IMR-90 (cell line): ENCODE data around the gene LRCOL1. TPM values are rescaled to one million over a fixed set of nuclear protein-coding genes. Genes with fewer than 3 reads are reported as not detected.

Source experiments
- ATAC-seq: fragments of 200-7000 bp; cut with Tn5 transposase; 2 replicates; pipeline ENCODE4 v1.9.1; 2020; ENCODE audit warnings: low read depth, mild to moderate bottlenecking, moderate library complexity
- BruUV-seq: library from RNA; stranded (reverse); fragments of 400-500 nt; replicated peaks from 2 replicates; lab custom pipeline; 2021; lab: Mats Ljungman, UMichigan
- CTCF ChIA-PET: fragments of 300-600 bp; formaldehyde crosslinking; extraction: SDS; loops from one replicate; lab custom pipeline; 2021; ENCODE audit warnings: antibody characterized with exemption; lab: Yijun Ruan, JAX
- POLR2A ChIA-PET: fragments of 300-600 bp; sonication (Branson Sonifier 250); formaldehyde crosslinking; loops from one replicate; lab custom pipeline; 2022; ENCODE audit warnings: antibody characterized with exemption; ENCODE audit not compliant: unreplicated experiment; lab: Charles Lee
- DNase-seq: peaks from one replicate; pipeline ENCODE4 v3.0.0; 2013
- H2AFZ ChIP-seq: replicated peaks from 2 replicates; pipeline ENCODE3; 2013; ENCODE audit warnings: low read length, mild to moderate bottlenecking; ENCODE audit not compliant: poor library complexity
- H2AK5ac ChIP-seq: 2 replicates; pipeline ENCODE4 v1.6.1; 2013; ENCODE audit warnings: low read depth, low read length, inconsistent platforms
- H2AK9ac ChIP-seq: replicated peaks from 2 replicates; pipeline ENCODE3; 2013; ENCODE audit warnings: mild to moderate bottlenecking, low read depth, low read length, moderate library complexity; ENCODE audit not compliant: poor library complexity
- H2BK120ac ChIP-seq: 2 replicates; pipeline ENCODE4 v1.6.1; 2013; ENCODE audit warnings: low read depth, low read length, inconsistent platforms
- H2BK15ac ChIP-seq: 3 replicates; pipeline ENCODE4 v1.6.1; 2013; ENCODE audit warnings: low read depth, low read length, inconsistent platforms
- H2BK20ac ChIP-seq: 2 replicates; pipeline ENCODE4 v1.6.1; 2013; ENCODE audit warnings: low read depth, mild to moderate bottlenecking, inconsistent platforms, low read length, moderate library complexity
- H2BK5ac ChIP-seq: 2 replicates; pipeline ENCODE4 v1.6.1; 2013; ENCODE audit warnings: mild to moderate bottlenecking, low read depth, low read length, inconsistent platforms; ENCODE audit not compliant: poor library complexity, severe bottlenecking
- H3K14ac ChIP-seq: replicated peaks from 2 replicates; pipeline ENCODE4 v1.6.1; 2013; ENCODE audit warnings: low read depth, low read length, inconsistent platforms
- H3K18ac ChIP-seq: 2 replicates; pipeline ENCODE4 v1.6.1; 2013; ENCODE audit warnings: low read depth, low read length, control low read depth
- H3K23ac ChIP-seq: 2 replicates; pipeline ENCODE4 v1.6.1; 2013; ENCODE audit warnings: low read depth, low read length, inconsistent platforms
- H3K27ac ChIP-seq: 2 replicates; pipeline ENCODE4 v1.5.1; 2013; ENCODE audit warnings: mild to moderate bottlenecking, control low read depth, low read length; ENCODE audit not compliant: insufficient read depth
- H3K27me3 ChIP-seq: 2 replicates; pipeline ENCODE4 v1.6.1; 2013; ENCODE audit warnings: low read length; ENCODE audit not compliant: control insufficient read depth, insufficient read depth
- H3K36me3 ChIP-seq: 2 replicates; pipeline ENCODE4 v1.6.1; 2013; ENCODE audit warnings: low read length, mixed read lengths; ENCODE audit not compliant: control insufficient read depth, insufficient read depth
- H3K4ac ChIP-seq: 2 replicates; pipeline ENCODE4 v1.6.1; 2013; ENCODE audit warnings: low read depth, low read length, inconsistent platforms
- H3K4me1 ChIP-seq: 2 replicates; pipeline ENCODE4 v1.6.1; 2013; ENCODE audit warnings: low read length, mixed read lengths; ENCODE audit not compliant: control insufficient read depth, insufficient read depth
- H3K4me2 ChIP-seq: 2 replicates; pipeline ENCODE4 v1.6.1; 2013; ENCODE audit warnings: low read depth, mild to moderate bottlenecking, control low read depth, low read length, moderate library complexity
- H3K4me3 ChIP-seq: 2 replicates; pipeline ENCODE4 v1.5.1; 2013; ENCODE audit warnings: low read depth, mild to moderate bottlenecking, control low read depth, low read length, moderate library complexity; ENCODE audit not compliant: insufficient read depth
- H3K56ac ChIP-seq: 2 replicates; pipeline ENCODE4 v1.6.1; 2013; ENCODE audit warnings: low read length, inconsistent platforms; ENCODE audit not compliant: insufficient read depth; ENCODE audit errors: extremely low read depth
- H3K79me1 ChIP-seq, 2 experiments: 2 replicates each; pipeline ENCODE4 v1.6.1; 2013; ENCODE audit warnings: low read length in 2 of 2, inconsistent platforms in 1 of 2, low read depth in 1 of 2
- H3K9ac ChIP-seq: 2 replicates; pipeline ENCODE4 v1.6.1; 2013; ENCODE audit warnings: low read depth, low read length, control low read depth
- H3K9me1 ChIP-seq: 2 replicates; pipeline ENCODE4 v1.6.1; 2013; ENCODE audit warnings: low read length, inconsistent platforms; ENCODE audit not compliant: insufficient read depth
- H3K9me3 ChIP-seq: 2 replicates; pipeline ENCODE4 v1.6.1; 2013; ENCODE audit warnings: low read length; ENCODE audit not compliant: control insufficient read depth, insufficient read depth
- H4K20me1 ChIP-seq: 2 replicates; pipeline ENCODE4 v1.6.1; 2013; ENCODE audit warnings: low read length, inconsistent platforms; ENCODE audit not compliant: insufficient read depth
- H4K5ac ChIP-seq: 2 replicates; pipeline ENCODE4 v1.6.1; 2013; ENCODE audit warnings: mild to moderate bottlenecking, low read depth, low read length, control low read depth
- H4K8ac ChIP-seq, 2 experiments: 2 replicates each; pipeline ENCODE4 v1.6.1; 2013; ENCODE audit warnings: low read depth in 2 of 2, low read length in 2 of 2, control low read depth in 1 of 2, inconsistent platforms in 1 of 2
- H4K91ac ChIP-seq: 2 replicates; pipeline ENCODE4 v1.6.1; 2013; ENCODE audit warnings: low read depth, low read length, inconsistent platforms; ENCODE audit not compliant: insufficient read depth
- BHLHE40 ChIP-seq: fragments of 150-350 bp; IDR thresholded peaks from 2 replicates; pipeline ENCODE4 v1.6.1; 2016; ENCODE audit warnings: mild to moderate bottlenecking, low read depth, low read length
- CEBPB ChIP-seq: IDR thresholded peaks from 2 replicates; pipeline ENCODE4 v1.6.1; 2012; ENCODE audit warnings: low read depth, low read length, improper control_type of control experiment
- ELK1 ChIP-seq: fragments of 150-350 bp; IDR thresholded peaks from 2 replicates; pipeline ENCODE4 v1.6.1; 2016; ENCODE audit warnings: low read depth, mild to moderate bottlenecking, low read length, moderate library complexity, borderline replicate concordance
- MAFK ChIP-seq: IDR thresholded peaks from 2 replicates; pipeline ENCODE4 v1.6.1; 2012; ENCODE audit warnings: low read depth, low read length, improper control_type of control experiment
- MAZ ChIP-seq: IDR thresholded peaks from 2 replicates; pipeline ENCODE4 v1.6.1; 2012; ENCODE audit warnings: low read depth, mild to moderate bottlenecking, low read length, improper control_type of control experiment, moderate library complexity, borderline replicate concordance
- MXI1 ChIP-seq: IDR thresholded peaks from 2 replicates; pipeline ENCODE4 v1.6.1; 2012; ENCODE audit warnings: low read depth, mild to moderate bottlenecking, low read length, moderate library complexity, borderline replicate concordance
- NFE2L2 ChIP-seq: fragments of 150-350 bp; IDR thresholded peaks from 2 replicates; pipeline ENCODE4 v1.6.1; 2016; ENCODE audit warnings: low read depth, mild to moderate bottlenecking, low read length
- POLR2A ChIP-seq: IDR thresholded peaks from 2 replicates; pipeline ENCODE4 v1.6.1; 2012; ENCODE audit warnings: mild to moderate bottlenecking, low read depth, low read length
- RCOR1 ChIP-seq: IDR thresholded peaks from 2 replicates; pipeline ENCODE4 v1.6.1; 2012; ENCODE audit warnings: mild to moderate bottlenecking, low read length, improper control_type of control experiment; ENCODE audit not compliant: insufficient replicate concordance
- SMC3 ChIP-seq: fragments of 150-350 bp; IDR thresholded peaks from 2 replicates; pipeline ENCODE4 v1.6.1; 2016; ENCODE audit warnings: low read depth, mild to moderate bottlenecking, antibody characterized with exemption, low read length, moderate library complexity
- WGBS, 2 experiments: methylation state at CpG; one replicate each; pipeline versions ENCODE4 v1.1.5 to v1.1.7; 2013; ENCODE audit warnings: missing lambda C conversion rate in 2 of 2; ENCODE audit not compliant: insufficient read length in 1 of 2; ENCODE audit errors: extremely low coverage in 2 of 2; 5-methylcytosine and 5-hydroxymethylcytosine counted together
- dilution Hi-C: fragments of 300-500 bp; cut with HindIII; formaldehyde crosslinking; loops from one replicate; pipeline ENCODE4 v1.14.3; 2018; ENCODE audit warnings: low sequenced_read_pairs; ENCODE audit not compliant: unreplicated experiment
- in situ Hi-C: fragments of 300-500 bp; cut with MboI; formaldehyde crosslinking; loops from 3 replicates; pipeline ENCODE4 v1.14.3; 2019; ENCODE audit warnings: low sequenced_read_pairs, inconsistent platforms, mixed read lengths
- intact Hi-C: fragments of 100-400 bp; cut with micrococcal nuclease; formaldehyde crosslinking; loops from 2 replicates; pipeline ENCODE4 v1.10.0; 2022
- polyA plus RNA-seq, 3 experiments: library from polyadenylated mRNA; depleted of rRNA; stranded (reverse); fragments of >200 nt; gene quantifications; 2 replicates each; pipeline ENCODE4 v1.2.3, GENCODE V29; 2012; ENCODE audit warnings: low replicate concordance in 1 of 3
- total RNA-seq: library from RNA; depleted of rRNA; stranded (reverse); fragments of >200 nt; gene quantifications from 2 replicates; pipeline ENCODE4 v1.2.3, GENCODE V29; 2012
- TF ChIP-seq, protein P1 (sequence below): conservative IDR thresholded peaks from 2 replicates; pipeline ENCODE4 v1.5.1; 2012; ENCODE audit warnings: mild to moderate bottlenecking, low read depth, low read length, improper control_type of control experiment
- TF ChIP-seq, protein P2 (sequence below): fragments of 150-350 bp; IDR thresholded peaks from 2 replicates; pipeline ENCODE4 v1.6.1; 2017; ENCODE audit warnings: mild to moderate bottlenecking, antibody characterized with exemption, low read length, low read depth

The LRCOL1 gene
- total and polyA plus RNA-seq, 2 of the 4 experiments (the other 2 are of a cell fraction) = 1.0 TPM; not detected in 1

DNA sequence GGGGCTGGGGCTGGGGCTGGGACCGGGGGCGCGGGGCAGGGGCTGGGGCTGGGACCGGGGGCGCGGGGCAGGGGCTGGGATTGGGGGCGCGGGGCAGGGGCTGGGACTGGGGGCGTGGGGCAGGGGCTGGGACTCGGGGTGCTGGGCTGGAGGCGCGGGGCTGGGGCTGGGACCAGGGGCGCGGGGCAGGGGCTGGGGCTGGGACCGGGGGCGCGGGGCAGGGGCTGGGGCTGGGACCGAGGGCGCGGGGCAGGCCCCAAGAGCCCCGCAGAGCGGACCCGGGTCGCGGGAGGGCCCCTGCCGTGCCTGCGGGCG lies 8.6 kb upstream of the LRCOL1 start:
- in situ Hi-C loops = loop anchor here (5.0 kb wide), 1 partner anchor 202 kb away; no protein-coding TSS in a partner anchor

More for the DNA sequence above, 8.6 kb upstream of the LRCOL1 start:
- Histone ChIP-seq H2BK15ac (no peak overlapping the region), H2BK20ac (no peak overlapping the region), H3K9ac (no peak overlapping the region), H2AK9ac (no peak overlapping the region), H3K18ac (no peak overlapping the region), H4K20me1 (no peaks in the 10 kb centered on the region), H3K9me1 (peaks cover 7% of the 10 kb centered on the region; the same call in 1 of the 2 replicates), H4K8ac (no peak overlapping the region), H2AFZ (no peak overlapping the region), H2BK120ac (no peak overlapping the region), H2BK5ac (no peak overlapping the region), H3K23ac (no peak overlapping the region), H3K4me1 (peaks cover 12% of the 10 kb centered on the region), H3K56ac (no peak overlapping the region), H3K4me3 (no peak overlapping the region), H3K4ac (no peak overlapping the region), H3K79me1 (no peaks in the 10 kb centered on the region), H3K27me3 (peaks cover 40% of the 10 kb centered on the region), H2AK5ac (no peak overlapping the region), H3K27ac (no peak overlapping the region), H3K4me2 (no peak overlapping the region), H4K5ac (no peak overlapping the region), H4K91ac (no peak overlapping the region), H3K36me3 (no peaks in the 10 kb centered on the region), H3K14ac (no peak overlapping the region), H3K9me3 (peaks cover 20% of the 10 kb centered on the region)
- TF ChIP-seq NFE2L2 (no peak), RCOR1 (no peak), BHLHE40 (no peak), SMC3 (no peak), MAZ (no peak), POLR2A (no peak), CEBPB (no peak), ELK1 (no peak), MAFK (no peak), MXI1 (no peak)
- TF ChIP-seq, protein P1, sequence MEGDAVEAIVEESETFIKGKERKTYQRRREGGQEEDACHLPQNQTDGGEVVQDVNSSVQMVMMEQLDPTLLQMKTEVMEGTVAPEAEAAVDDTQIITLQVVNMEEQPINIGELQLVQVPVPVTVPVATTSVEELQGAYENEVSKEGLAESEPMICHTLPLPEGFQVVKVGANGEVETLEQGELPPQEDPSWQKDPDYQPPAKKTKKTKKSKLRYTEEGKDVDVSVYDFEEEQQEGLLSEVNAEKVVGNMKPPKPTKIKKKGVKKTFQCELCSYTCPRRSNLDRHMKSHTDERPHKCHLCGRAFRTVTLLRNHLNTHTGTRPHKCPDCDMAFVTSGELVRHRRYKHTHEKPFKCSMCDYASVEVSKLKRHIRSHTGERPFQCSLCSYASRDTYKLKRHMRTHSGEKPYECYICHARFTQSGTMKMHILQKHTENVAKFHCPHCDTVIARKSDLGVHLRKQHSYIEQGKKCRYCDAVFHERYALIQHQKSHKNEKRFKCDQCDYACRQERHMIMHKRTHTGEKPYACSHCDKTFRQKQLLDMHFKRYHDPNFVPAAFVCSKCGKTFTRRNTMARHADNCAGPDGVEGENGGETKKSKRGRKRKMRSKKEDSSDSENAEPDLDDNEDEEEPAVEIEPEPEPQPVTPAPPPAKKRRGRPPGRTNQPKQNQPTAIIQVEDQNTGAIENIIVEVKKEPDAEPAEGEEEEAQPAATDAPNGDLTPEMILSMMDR = no peak
- TF ChIP-seq, protein P2, sequence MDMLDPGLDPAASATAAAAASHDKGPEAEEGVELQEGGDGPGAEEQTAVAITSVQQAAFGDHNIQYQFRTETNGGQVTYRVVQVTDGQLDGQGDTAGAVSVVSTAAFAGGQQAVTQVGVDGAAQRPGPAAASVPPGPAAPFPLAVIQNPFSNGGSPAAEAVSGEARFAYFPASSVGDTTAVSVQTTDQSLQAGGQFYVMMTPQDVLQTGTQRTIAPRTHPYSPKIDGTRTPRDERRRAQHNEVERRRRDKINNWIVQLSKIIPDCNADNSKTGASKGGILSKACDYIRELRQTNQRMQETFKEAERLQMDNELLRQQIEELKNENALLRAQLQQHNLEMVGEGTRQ = no peak
- dilution Hi-C loops = no loop called here
- intact Hi-C loops = loop anchor here (5.0 kb wide), 1 partner anchor 467 kb away; no protein-coding TSS in a partner anchor
- ATAC-seq (no peak), DNase-seq (no peak)
- BruUV-seq = no TSS peak
- CTCF ChIA-PET = no interaction called here
- POLR2A ChIA-PET = no interaction called here
- 4% methylated on average over 11 of the region's 28 CpGs; no CpG with 5 or more reads in 1 of the 2 experiments for WGBS, 2 experiments
